IMR-90 (cell line): ENCODE results near the gene ATXN1. TPM values are rescaled to one million over a fixed set of nuclear protein-coding genes. Genes with fewer than 3 reads are reported as not detected.

Source experiments
- ATAC-seq: fragments of 200-7000 bp; cut with Tn5 transposase; 2 replicates; pipeline ENCODE4 v1.9.1; 2020; ENCODE audit warnings: low read depth, mild to moderate bottlenecking, moderate library complexity
- BruUV-seq: library from RNA; stranded (reverse); fragments of 400-500 nt; replicated peaks from 2 replicates; lab custom pipeline; 2021; lab: Mats Ljungman, UMichigan
- CTCF ChIA-PET: fragments of 300-600 bp; formaldehyde crosslinking; extraction: SDS; loops from one replicate; lab custom pipeline; 2021; ENCODE audit warnings: antibody characterized with exemption; lab: Yijun Ruan, JAX
- POLR2A ChIA-PET: fragments of 300-600 bp; sonication (Branson Sonifier 250); formaldehyde crosslinking; loops from one replicate; lab custom pipeline; 2022; ENCODE audit warnings: antibody characterized with exemption; ENCODE audit not compliant: unreplicated experiment; lab: Charles Lee
- DNase-seq: peaks from one replicate; pipeline ENCODE4 v3.0.0; 2013
- H2AFZ ChIP-seq: replicated peaks from 2 replicates; pipeline ENCODE3; 2013; ENCODE audit warnings: low read length, mild to moderate bottlenecking; ENCODE audit not compliant: poor library complexity
- H2AK5ac ChIP-seq: 2 replicates; pipeline ENCODE4 v1.6.1; 2013; ENCODE audit warnings: low read depth, low read length, inconsistent platforms
- H2AK9ac ChIP-seq: replicated peaks from 2 replicates; pipeline ENCODE3; 2013; ENCODE audit warnings: mild to moderate bottlenecking, low read depth, low read length, moderate library complexity; ENCODE audit not compliant: poor library complexity
- H2BK120ac ChIP-seq: 2 replicates; pipeline ENCODE4 v1.6.1; 2013; ENCODE audit warnings: low read depth, low read length, inconsistent platforms
- H2BK15ac ChIP-seq: 3 replicates; pipeline ENCODE4 v1.6.1; 2013; ENCODE audit warnings: low read depth, low read length, inconsistent platforms
- H2BK20ac ChIP-seq: 2 replicates; pipeline ENCODE4 v1.6.1; 2013; ENCODE audit warnings: low read depth, mild to moderate bottlenecking, inconsistent platforms, low read length, moderate library complexity
- H2BK5ac ChIP-seq: 2 replicates; pipeline ENCODE4 v1.6.1; 2013; ENCODE audit warnings: mild to moderate bottlenecking, low read depth, low read length, inconsistent platforms; ENCODE audit not compliant: poor library complexity, severe bottlenecking
- H3K14ac ChIP-seq: replicated peaks from 2 replicates; pipeline ENCODE4 v1.6.1; 2013; ENCODE audit warnings: low read depth, low read length, inconsistent platforms
- H3K18ac ChIP-seq: 2 replicates; pipeline ENCODE4 v1.6.1; 2013; ENCODE audit warnings: low read depth, low read length, control low read depth
- H3K23ac ChIP-seq: 2 replicates; pipeline ENCODE4 v1.6.1; 2013; ENCODE audit warnings: low read depth, low read length, inconsistent platforms
- H3K27ac ChIP-seq: 2 replicates; pipeline ENCODE4 v1.5.1; 2013; ENCODE audit warnings: mild to moderate bottlenecking, control low read depth, low read length; ENCODE audit not compliant: insufficient read depth
- H3K27me3 ChIP-seq: 2 replicates; pipeline ENCODE4 v1.6.1; 2013; ENCODE audit warnings: low read length; ENCODE audit not compliant: control insufficient read depth, insufficient read depth
- H3K36me3 ChIP-seq: 2 replicates; pipeline ENCODE4 v1.6.1; 2013; ENCODE audit warnings: low read length, mixed read lengths; ENCODE audit not compliant: control insufficient read depth, insufficient read depth
- H3K4ac ChIP-seq: 2 replicates; pipeline ENCODE4 v1.6.1; 2013; ENCODE audit warnings: low read depth, low read length, inconsistent platforms
- H3K4me1 ChIP-seq: 2 replicates; pipeline ENCODE4 v1.6.1; 2013; ENCODE audit warnings: low read length, mixed read lengths; ENCODE audit not compliant: control insufficient read depth, insufficient read depth
- H3K4me2 ChIP-seq: 2 replicates; pipeline ENCODE4 v1.6.1; 2013; ENCODE audit warnings: low read depth, mild to moderate bottlenecking, control low read depth, low read length, moderate library complexity
- H3K4me3 ChIP-seq: 2 replicates; pipeline ENCODE4 v1.5.1; 2013; ENCODE audit warnings: low read depth, mild to moderate bottlenecking, control low read depth, low read length, moderate library complexity; ENCODE audit not compliant: insufficient read depth
- H3K56ac ChIP-seq: 2 replicates; pipeline ENCODE4 v1.6.1; 2013; ENCODE audit warnings: low read length, inconsistent platforms; ENCODE audit not compliant: insufficient read depth; ENCODE audit errors: extremely low read depth
- H3K79me1 ChIP-seq, 2 experiments: 2 replicates each; pipeline ENCODE4 v1.6.1; 2013; ENCODE audit warnings: low read length in 2 of 2, inconsistent platforms in 1 of 2, low read depth in 1 of 2
- H3K9ac ChIP-seq: 2 replicates; pipeline ENCODE4 v1.6.1; 2013; ENCODE audit warnings: low read depth, low read length, control low read depth
- H3K9me1 ChIP-seq: 2 replicates; pipeline ENCODE4 v1.6.1; 2013; ENCODE audit warnings: low read length, inconsistent platforms; ENCODE audit not compliant: insufficient read depth
- H3K9me3 ChIP-seq: 2 replicates; pipeline ENCODE4 v1.6.1; 2013; ENCODE audit warnings: low read length; ENCODE audit not compliant: control insufficient read depth, insufficient read depth
- H4K20me1 ChIP-seq: 2 replicates; pipeline ENCODE4 v1.6.1; 2013; ENCODE audit warnings: low read length, inconsistent platforms; ENCODE audit not compliant: insufficient read depth
- H4K5ac ChIP-seq: 2 replicates; pipeline ENCODE4 v1.6.1; 2013; ENCODE audit warnings: mild to moderate bottlenecking, low read depth, low read length, control low read depth
- H4K8ac ChIP-seq, 2 experiments: 2 replicates each; pipeline ENCODE4 v1.6.1; 2013; ENCODE audit warnings: low read depth in 2 of 2, low read length in 2 of 2, control low read depth in 1 of 2, inconsistent platforms in 1 of 2
- H4K91ac ChIP-seq: 2 replicates; pipeline ENCODE4 v1.6.1; 2013; ENCODE audit warnings: low read depth, low read length, inconsistent platforms; ENCODE audit not compliant: insufficient read depth
- CEBPB ChIP-seq: IDR thresholded peaks from 2 replicates; pipeline ENCODE4 v1.6.1; 2012; ENCODE audit warnings: low read depth, low read length, improper control_type of control experiment
- CHD1 ChIP-seq: IDR thresholded peaks from 2 replicates; pipeline ENCODE4 v1.6.1; 2012; ENCODE audit warnings: low read depth, low read length, improper control_type of control experiment
- FOS ChIP-seq: fragments of 150-350 bp; IDR thresholded peaks from 2 replicates; pipeline ENCODE4 v1.6.1; 2016; ENCODE audit warnings: low read depth, low read length
- MXI1 ChIP-seq: IDR thresholded peaks from 2 replicates; pipeline ENCODE4 v1.6.1; 2012; ENCODE audit warnings: low read depth, mild to moderate bottlenecking, low read length, moderate library complexity, borderline replicate concordance
- RAD21 ChIP-seq: IDR thresholded peaks from 2 replicates; pipeline ENCODE4 v1.6.1; 2012; ENCODE audit warnings: low read length, improper control_type of control experiment
- WGBS, 2 experiments: methylation state at CpG; one replicate each; pipeline versions ENCODE4 v1.1.5 to v1.1.7; 2013; ENCODE audit warnings: missing lambda C conversion rate in 2 of 2; ENCODE audit not compliant: insufficient read length in 1 of 2; ENCODE audit errors: extremely low coverage in 2 of 2; 5-methylcytosine and 5-hydroxymethylcytosine counted together
- dilution Hi-C: fragments of 300-500 bp; cut with HindIII; formaldehyde crosslinking; loops from one replicate; pipeline ENCODE4 v1.14.3; 2018; ENCODE audit warnings: low sequenced_read_pairs; ENCODE audit not compliant: unreplicated experiment
- in situ Hi-C: fragments of 300-500 bp; cut with MboI; formaldehyde crosslinking; loops from 3 replicates; pipeline ENCODE4 v1.14.3; 2019; ENCODE audit warnings: low sequenced_read_pairs, inconsistent platforms, mixed read lengths
- intact Hi-C: fragments of 100-400 bp; cut with micrococcal nuclease; formaldehyde crosslinking; loops from 2 replicates; pipeline ENCODE4 v1.10.0; 2022
- polyA plus RNA-seq, 3 experiments: library from polyadenylated mRNA; depleted of rRNA; stranded (reverse); fragments of >200 nt; gene quantifications; 2 replicates each; pipeline ENCODE4 v1.2.3, GENCODE V29; 2012; ENCODE audit warnings: low replicate concordance in 1 of 3
- total RNA-seq: library from RNA; depleted of rRNA; stranded (reverse); fragments of >200 nt; gene quantifications from 2 replicates; pipeline ENCODE4 v1.2.3, GENCODE V29; 2012

ATXN1 gene
- total and polyA plus RNA-seq, 2 of the 4 experiments (the other 2 are of a cell fraction) = 7.3 to 11.1 TPM

DNA sequence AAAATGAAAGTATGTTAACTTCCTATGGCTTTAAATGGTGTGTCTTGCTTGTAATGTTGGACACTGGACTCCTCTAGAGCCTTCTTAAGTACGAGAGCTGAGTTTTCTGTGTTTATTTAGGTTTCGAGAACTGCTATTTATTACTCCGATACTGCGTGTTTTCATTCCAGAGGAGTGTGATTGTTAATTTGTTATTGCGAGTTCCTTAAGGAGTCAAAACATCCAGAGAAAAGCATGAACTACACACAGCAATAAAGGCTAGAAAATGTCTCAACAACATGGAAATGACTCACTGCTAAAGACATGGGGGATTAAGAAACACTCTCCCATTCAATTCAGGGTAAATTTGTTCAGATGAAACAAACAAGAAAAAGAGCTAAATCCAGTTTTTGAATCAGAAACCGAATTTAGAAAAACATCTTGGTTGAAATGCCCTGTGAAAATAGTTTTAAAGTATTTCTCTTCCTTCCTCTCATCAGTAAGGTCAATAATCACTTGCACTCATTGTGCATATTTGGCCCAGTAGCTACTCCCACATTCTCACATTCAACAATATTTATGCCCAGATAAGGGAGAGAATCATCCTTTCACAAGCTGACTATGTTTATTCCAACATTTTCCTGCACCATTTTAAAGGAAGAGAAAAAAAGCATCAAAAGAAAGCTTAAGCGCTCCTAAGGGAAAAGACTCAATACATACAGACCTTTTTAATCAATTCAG lies 36.0 kb downstream of the ATXN1 start:
- BruUV-seq = TSS peak; percentile 4
- H2BK5ac ChIP-seq = peak overlapping the region; percentile 94

More for the DNA sequence above, 36.0 kb downstream of the ATXN1 start:
- dilution Hi-C loops (no loop called here), in situ Hi-C loops (no loop called here), intact Hi-C loops (loop anchor here (1.0 to 2.0 kb wide), 4 partner anchors 12 to 387 kb away; partner anchors contain the start of gene ATXN1)
- Histone ChIP-seq H2BK20ac (no peak overlapping the region; the same call in 1 of the 2 replicates), H3K4me2 (peak overlapping the region; percentile 87), H3K27me3 (no peaks in the 10 kb centered on the region), H3K79me1 (peaks cover 23 to 66% of the 10 kb centered on the region in 2 experiments), H2BK15ac (peak overlapping the region; percentile 38; the same call in 1 of the 3 replicates), H3K9me1 (peaks cover 21% of the 10 kb centered on the region), H4K91ac (no peak overlapping the region; the same call in 1 of the 2 replicates), H3K27ac (peak overlapping the region; percentile 71; the same call in 1 of the 2 replicates), H2BK120ac (peak overlapping the region; percentile 80; the same call in 1 of the 2 replicates), H4K8ac (peak overlapping the region in 1 of 2 experiments; percentile 24; a peak in 1 of 4 replicates), H3K9me3 (no peaks in the 10 kb centered on the region), H4K5ac (no peak overlapping the region), H2AK5ac (peak overlapping the region; percentile 49; the same call in 1 of the 2 replicates), H2AK9ac (no peak overlapping the region), H4K20me1 (peaks cover 21% of the 10 kb centered on the region; the same call in 1 of the 2 replicates), H3K4me3 (peak overlapping the region; percentile 22; the same call in 1 of the 2 replicates), H3K4ac (peak overlapping the region; percentile 82; the same call in 1 of the 2 replicates), H3K14ac (no peak overlapping the region), H3K4me1 (peaks cover 23% of the 10 kb centered on the region), H3K23ac (no peak overlapping the region; the same call in 1 of the 2 replicates), H2AFZ (no peak overlapping the region), H3K56ac (peak overlapping the region; percentile 21; the same call in 1 of the 2 replicates), H3K18ac (no peak overlapping the region), H3K36me3 (no peaks in the 10 kb centered on the region), H3K9ac (peak overlapping the region; percentile 4; the same call in 1 of the 2 replicates)
- POLR2A ChIA-PET = interaction anchor here (0.5 to 1.1 kb wide), 4 partner anchors 35 to 386 kb away, joined by 3 to 16 read pairs (median 3); no protein-coding TSS in a partner anchor
- DNase-seq = peak; percentile 88
- ATAC-seq = peak; percentile 73
- 0 out of 2 replicates have a peak, but pooled peaks have one; percentile 65 for TF ChIP-seq CHD1
- TF ChIP-seq RAD21 = no peak
- peak; percentile 92 for TF ChIP-seq CEBPB
- TF ChIP-seq FOS = peak; percentile 83
- 0 out of 2 replicates have a peak, but pooled peaks have one; percentile 21 for TF ChIP-seq MXI1
- CTCF ChIA-PET = interaction anchor here (0.8 to 1.4 kb wide), 4 partner anchors 12 to 214 kb away, joined by 3 to 4 read pairs (median 4); no protein-coding TSS in a partner anchor
- WGBS, 2 experiments = no CpG with 5 or more reads among the region's 7 CpGs
